ENCODE data around the gene SELENOO.

DNA sequence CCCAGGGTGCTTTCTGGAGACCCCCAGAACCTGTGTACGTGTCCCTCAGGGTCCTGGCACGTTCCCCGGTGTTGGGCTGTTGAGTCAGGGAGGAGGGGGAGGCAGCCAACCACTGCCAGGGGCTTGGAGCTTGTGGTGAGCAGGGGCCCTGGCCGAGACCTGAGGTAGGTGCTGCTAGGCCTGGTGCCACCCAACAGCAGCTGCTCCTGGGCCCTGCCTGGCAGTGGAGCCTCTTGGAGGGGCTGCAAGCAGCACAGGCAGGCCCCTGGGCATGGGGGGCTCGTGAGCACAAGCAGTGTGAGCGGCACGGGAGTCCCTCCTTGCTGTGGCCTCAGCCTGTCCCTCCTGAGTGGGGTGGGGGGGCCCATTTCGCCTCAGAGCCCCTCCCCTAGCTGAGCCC, 7.2 kb upstream of the SELENOO start:
- no peak for TF ChIP-seq POLR2A (IDR thresholded peaks at IDR 0.05)
- TF ChIP-seq, protein P1, sequence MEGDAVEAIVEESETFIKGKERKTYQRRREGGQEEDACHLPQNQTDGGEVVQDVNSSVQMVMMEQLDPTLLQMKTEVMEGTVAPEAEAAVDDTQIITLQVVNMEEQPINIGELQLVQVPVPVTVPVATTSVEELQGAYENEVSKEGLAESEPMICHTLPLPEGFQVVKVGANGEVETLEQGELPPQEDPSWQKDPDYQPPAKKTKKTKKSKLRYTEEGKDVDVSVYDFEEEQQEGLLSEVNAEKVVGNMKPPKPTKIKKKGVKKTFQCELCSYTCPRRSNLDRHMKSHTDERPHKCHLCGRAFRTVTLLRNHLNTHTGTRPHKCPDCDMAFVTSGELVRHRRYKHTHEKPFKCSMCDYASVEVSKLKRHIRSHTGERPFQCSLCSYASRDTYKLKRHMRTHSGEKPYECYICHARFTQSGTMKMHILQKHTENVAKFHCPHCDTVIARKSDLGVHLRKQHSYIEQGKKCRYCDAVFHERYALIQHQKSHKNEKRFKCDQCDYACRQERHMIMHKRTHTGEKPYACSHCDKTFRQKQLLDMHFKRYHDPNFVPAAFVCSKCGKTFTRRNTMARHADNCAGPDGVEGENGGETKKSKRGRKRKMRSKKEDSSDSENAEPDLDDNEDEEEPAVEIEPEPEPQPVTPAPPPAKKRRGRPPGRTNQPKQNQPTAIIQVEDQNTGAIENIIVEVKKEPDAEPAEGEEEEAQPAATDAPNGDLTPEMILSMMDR (IDR thresholded peaks at IDR 0.05) = no peak
